Measurements from ENCODE around the gene CYP19A1. TPM values are rescaled to one million over a fixed set of nuclear protein-coding genes. Genes with fewer than 3 reads are reported as not detected.
"Not testable (repeated sequence)": the region's sequence is repeated elsewhere in the genome, so short reads cannot be mapped to it uniquely, and the experiment has no call there.

Gene CYP19A1
- total RNA-seq, 1 donor from 2014 or later: 0.95 TPM

DNA sequence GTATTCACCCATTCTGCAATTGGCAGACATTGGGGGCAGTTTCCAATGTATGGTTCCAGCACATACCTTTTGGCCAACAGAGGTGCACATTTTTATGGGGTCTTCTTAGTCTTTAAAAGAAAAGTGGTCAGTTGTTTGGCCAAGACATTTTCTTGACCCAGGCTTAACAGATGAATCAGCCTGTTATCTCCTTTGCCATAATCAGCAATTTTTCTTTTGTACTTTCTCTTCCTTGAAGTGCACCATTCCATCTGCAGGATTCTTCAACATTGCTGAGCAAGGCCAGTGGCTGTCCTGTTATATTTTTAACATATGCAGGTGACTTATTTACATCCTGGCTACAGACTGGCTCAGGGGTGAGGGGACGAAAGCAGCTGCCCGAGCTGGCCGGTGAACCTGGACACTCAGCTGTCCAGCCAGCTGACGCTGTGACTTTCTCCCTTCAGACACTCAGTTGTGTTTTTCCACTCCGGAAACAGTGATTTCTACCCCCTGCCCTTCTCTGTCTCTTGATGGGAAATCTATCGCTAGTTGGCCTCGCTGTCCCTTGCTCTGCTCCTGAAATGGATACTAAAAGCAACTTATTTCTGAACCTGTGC, 147.2 kb downstream of the CYP19A1 start:
- Histone ChIP-seq H3K27me3 (ENCODE audit: low read depth) (peaks cover 3% of the 10 kb centered on the region), H3K4me3 (no peak overlapping the region), H3K4me1 (peaks cover 23% of the 10 kb centered on the region), H3K9me3 (no peaks in the 10 kb centered on the region), H3K36me3 (no peaks in the 10 kb centered on the region), H3K27ac (no peak overlapping the region)
- TF ChIP-seq, protein P1, sequence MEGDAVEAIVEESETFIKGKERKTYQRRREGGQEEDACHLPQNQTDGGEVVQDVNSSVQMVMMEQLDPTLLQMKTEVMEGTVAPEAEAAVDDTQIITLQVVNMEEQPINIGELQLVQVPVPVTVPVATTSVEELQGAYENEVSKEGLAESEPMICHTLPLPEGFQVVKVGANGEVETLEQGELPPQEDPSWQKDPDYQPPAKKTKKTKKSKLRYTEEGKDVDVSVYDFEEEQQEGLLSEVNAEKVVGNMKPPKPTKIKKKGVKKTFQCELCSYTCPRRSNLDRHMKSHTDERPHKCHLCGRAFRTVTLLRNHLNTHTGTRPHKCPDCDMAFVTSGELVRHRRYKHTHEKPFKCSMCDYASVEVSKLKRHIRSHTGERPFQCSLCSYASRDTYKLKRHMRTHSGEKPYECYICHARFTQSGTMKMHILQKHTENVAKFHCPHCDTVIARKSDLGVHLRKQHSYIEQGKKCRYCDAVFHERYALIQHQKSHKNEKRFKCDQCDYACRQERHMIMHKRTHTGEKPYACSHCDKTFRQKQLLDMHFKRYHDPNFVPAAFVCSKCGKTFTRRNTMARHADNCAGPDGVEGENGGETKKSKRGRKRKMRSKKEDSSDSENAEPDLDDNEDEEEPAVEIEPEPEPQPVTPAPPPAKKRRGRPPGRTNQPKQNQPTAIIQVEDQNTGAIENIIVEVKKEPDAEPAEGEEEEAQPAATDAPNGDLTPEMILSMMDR (IDR thresholded peaks at IDR 0.05): no peak
- DNase-seq (no peak), ATAC-seq (no peak)
- intact Hi-C loops (cut with DNase I): no loop called here

DNA sequence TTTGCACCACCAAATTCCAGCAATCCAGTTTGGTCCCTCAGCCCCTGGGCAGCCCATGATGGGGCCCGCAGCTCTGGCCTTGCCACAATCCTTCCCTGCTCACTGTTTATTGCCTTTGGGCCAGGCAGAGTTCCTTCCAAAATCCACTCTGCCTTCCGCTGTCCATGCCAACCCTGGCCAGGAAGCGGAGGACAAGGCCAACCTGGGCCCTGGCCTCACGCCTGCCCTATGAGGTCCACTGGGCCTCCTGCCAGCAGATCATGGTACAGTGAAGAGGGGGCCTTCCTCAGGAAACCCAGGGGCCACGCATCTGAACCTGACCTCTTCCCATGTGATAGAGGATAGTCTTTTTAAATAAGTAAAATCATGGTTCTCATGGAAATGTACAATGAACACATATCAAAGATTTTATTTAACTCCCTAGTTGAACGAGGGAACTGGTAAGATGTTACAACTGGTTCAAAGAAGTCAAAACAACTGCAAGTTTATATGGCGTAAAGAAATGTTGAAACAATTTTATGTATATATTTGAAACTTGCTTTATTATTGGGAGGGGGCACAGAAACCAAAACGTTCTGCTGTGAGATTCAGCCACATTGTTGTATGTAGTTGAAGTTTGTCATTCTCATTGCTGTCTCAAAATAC, 147.8 kb downstream of the CYP19A1 start:
- H3K4me1 ChIP-seq: peaks cover 23% of the 10 kb centered on the region
- H3K4me3 ChIP-seq: no peak overlapping the region
- TF ChIP-seq, protein P1 (IDR thresholded peaks at IDR 0.05): no peak
- ATAC-seq (no peak), DNase-seq (no peak)
- no peaks in the 10 kb centered on the region for H3K9me3 ChIP-seq
- no peak overlapping the region for H3K27ac ChIP-seq
- no peaks in the 10 kb centered on the region for H3K36me3 ChIP-seq
- H3K27me3 ChIP-seq (ENCODE audit: low read depth): peaks cover 3% of the 10 kb centered on the region
- intact Hi-C loops (cut with DNase I): no loop called here

DNA sequence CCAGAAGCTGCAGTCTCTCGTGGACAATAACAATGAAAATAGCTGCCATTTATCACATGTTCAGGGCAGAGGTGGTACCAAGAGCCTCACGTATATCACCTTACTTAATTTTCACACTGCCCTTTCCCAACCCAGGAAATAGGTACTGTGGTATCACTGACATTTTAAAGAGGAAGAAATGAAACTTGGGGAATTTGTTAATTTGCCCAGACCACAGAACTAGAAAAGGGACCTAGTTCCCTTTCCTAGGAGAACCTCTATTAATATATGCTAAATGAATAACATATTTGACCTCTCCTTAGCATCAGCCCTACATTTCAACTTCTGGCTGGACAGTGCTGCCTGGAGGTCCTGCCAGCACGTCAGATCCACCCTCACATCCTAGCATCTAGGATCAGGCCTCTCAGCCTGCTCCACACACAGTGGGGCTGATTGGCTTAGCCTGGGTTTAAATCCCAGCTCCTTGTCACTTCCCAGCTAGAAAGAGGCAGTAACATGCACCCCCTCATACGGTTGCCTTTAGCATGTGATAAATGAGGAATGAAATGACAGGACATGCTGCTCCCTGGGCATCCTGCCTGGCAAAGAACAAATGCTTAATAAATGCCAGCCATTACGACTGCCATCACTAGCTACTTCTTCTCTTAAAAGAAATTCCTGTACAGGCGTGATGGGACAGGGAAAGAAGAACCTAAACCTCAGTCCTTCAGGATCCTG, 148.6 kb downstream of the CYP19A1 start:
- ATAC-seq: no peak
- intact Hi-C loops (cut with DNase I): no loop called here

DNA sequence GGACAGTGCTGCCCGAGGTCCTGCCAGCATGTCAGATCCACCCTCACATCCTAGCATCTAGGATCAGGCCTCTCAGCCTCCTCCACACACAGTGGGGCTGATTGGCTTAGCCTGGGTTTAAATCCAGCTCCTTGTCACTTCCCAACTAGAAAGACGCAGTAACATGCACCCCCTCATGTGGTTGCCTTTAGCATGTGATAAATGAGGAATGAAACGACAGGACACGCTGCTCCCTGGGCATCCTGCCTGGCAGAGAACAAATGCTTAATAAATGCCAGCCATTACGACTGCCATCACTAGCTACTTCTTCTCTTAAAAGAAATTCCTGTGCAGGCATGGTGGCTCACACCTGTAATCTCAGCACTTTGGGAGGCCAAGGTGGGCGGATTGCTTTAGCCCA, 149.6 kb downstream of the CYP19A1 start:
- peaks cover 23% of the 10 kb centered on the region for H3K4me1 ChIP-seq
- H3K27ac ChIP-seq; H3K9me3 ChIP-seq; H3K4me3 ChIP-seq; H3K27me3 ChIP-seq (ENCODE audit: low read depth); H3K36me3 ChIP-seq; intact Hi-C loops (cut with DNase I); ATAC-seq; DNase-seq: not testable (repeated sequence)

More for the DNA sequence above, 148.6 kb downstream of the CYP19A1 start:
- Histone ChIP-seq H3K4me1 (peaks cover 23% of the 10 kb centered on the region), H3K9me3 (no peaks in the 10 kb centered on the region), H3K36me3 (no peaks in the 10 kb centered on the region), H3K27ac (no peak overlapping the region), H3K27me3 (ENCODE audit: low read depth) (peaks cover 3% of the 10 kb centered on the region), H3K4me3 (no peak overlapping the region)
- TF ChIP-seq, protein P1 (IDR thresholded peaks at IDR 0.05): no peak
- DNase-seq: no peak

DNA sequence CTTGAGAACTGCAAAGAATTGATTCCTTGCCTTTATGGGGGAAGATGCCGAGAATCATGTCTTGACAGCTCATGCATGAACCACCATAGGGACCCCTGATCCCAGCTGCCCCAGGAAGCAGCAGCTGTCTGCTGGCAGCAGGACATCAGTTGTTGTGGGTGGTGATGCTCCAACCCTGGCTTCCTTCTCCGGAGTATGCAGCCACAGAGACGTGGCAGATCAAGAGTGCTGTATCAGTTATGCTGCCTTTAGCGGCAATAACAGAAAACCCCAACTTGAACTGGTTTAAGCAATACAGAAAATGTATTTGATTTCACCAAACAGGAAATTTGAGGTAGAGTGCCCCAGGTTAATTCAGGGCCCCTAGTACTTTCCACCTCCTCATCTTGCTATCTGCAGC, 151.5 kb downstream of the CYP19A1 start:
- peaks cover 13% of the 10 kb centered on the region for H3K4me1 ChIP-seq

More for the DNA sequence above, 151.5 kb downstream of the CYP19A1 start:
- intact Hi-C loops (cut with DNase I): no loop called here
- no peaks in the 10 kb centered on the region for H3K36me3 ChIP-seq
- no peaks in the 10 kb centered on the region for H3K27me3 ChIP-seq (ENCODE audit: low read depth)
- ATAC-seq (no peak), DNase-seq (no peak)
- TF ChIP-seq, protein P1 (IDR thresholded peaks at IDR 0.05): no peak
- H3K27ac ChIP-seq: no peak overlapping the region
- no peak overlapping the region for H3K4me3 ChIP-seq
- no peaks in the 10 kb centered on the region for H3K9me3 ChIP-seq

Measured in lower lobe of right lung (tissue), 2 donors.